Thoracic aorta endothelial cell (primary cell): ENCODE data around the gene RAB21. TPM values are rescaled to one million over a fixed set of nuclear protein-coding genes. Genes with fewer than 3 reads are reported as not detected.

Experiments used
- total RNA-seq: library from RNA; depleted of rRNA; stranded (reverse); fragments of >200 nt; gene quantifications from 2 replicates; pipeline ENCODE4 v1.2.3, GENCODE V29; 2012

Gene RAB21
- 30.7 and 52.3 TPM in 2 replicates for total RNA-seq

GRCh38 chr12:71754461-71755145, at the start of gene RAB21:
RAB21 (plus strand) TSS chr12:71754863; CDS start chr12:71755130, 267 bp downstream.

Other genes starting within 250 kb of the RAB21 start
- 70.7 and 85.8 TPM in 2 replicates for gene ZFC3H1, start 91.0 kb upstream of the RAB21 start, total RNA-seq
- gene THAP2, start 90.6 kb upstream of the RAB21 start, total RNA-seq, result 4.0 and 4.9 TPM in 2 replicates
- 33.4 and 34.6 TPM in 2 replicates for gene TMEM19, start 68.8 kb upstream of the RAB21 start, total RNA-seq
- 38.6 and 46.2 TPM in 2 replicates for gene TBC1D15, start 84.9 kb downstream of the RAB21 start, total RNA-seq
- not detected in 2 replicates for gene TPH2, start 184.0 kb downstream of the RAB21 start, total RNA-seq